Astrocyte (in vitro differentiated cells and primary cell): Measurements from ENCODE around the gene POLE. TPM values are rescaled to one million over a fixed set of nuclear protein-coding genes. Genes with fewer than 3 reads are reported as not detected.

Source experiments
- DNase-seq: peaks from one replicate; pipeline ENCODE4 v3.0.0-alpha.2; 2010; ENCODE audit warnings: low read depth
- FAIRE-seq: peaks from 2 replicates; lab custom pipeline; 2011; peaks lifted over from hg19 to GRCh38; lab: Jason Lieb, UNC
- H2AFZ ChIP-seq: 2 replicates; pipeline ENCODE4 v1.6.0; 2012; ENCODE audit warnings: low read depth, low read length, inconsistent platforms
- H3K27ac ChIP-seq: 2 replicates; pipeline ENCODE4 v1.5.1; 2011; ENCODE audit warnings: low read depth, low read length, inconsistent platforms
- H3K27me3 ChIP-seq: 2 replicates; pipeline ENCODE4 v1.6.0; 2011; ENCODE audit warnings: low read length, inconsistent platforms; ENCODE audit not compliant: insufficient read depth
- H3K36me3 ChIP-seq: 2 replicates; pipeline ENCODE4 v1.5.1; 2011; ENCODE audit warnings: low read length, inconsistent platforms; ENCODE audit not compliant: insufficient read depth
- H3K4me1 ChIP-seq: 2 replicates; pipeline ENCODE4 v1.5.1; 2011; ENCODE audit warnings: low read length, inconsistent platforms; ENCODE audit not compliant: insufficient read depth
- H3K4me2 ChIP-seq: 2 replicates; pipeline ENCODE4 v1.6.0; 2012; ENCODE audit warnings: low read length, inconsistent platforms
- H3K4me3 ChIP-seq: 2 replicates; pipeline ENCODE4 v1.5.1; 2011; ENCODE audit warnings: low read depth, mild to moderate bottlenecking, low read length, inconsistent platforms; ENCODE audit not compliant: insufficient read depth
- H3K79me2 ChIP-seq: 2 replicates; pipeline ENCODE4 v1.6.0; 2012; ENCODE audit warnings: mild to moderate bottlenecking, low read length, inconsistent platforms; ENCODE audit not compliant: insufficient read depth
- H3K9ac ChIP-seq: 2 replicates; pipeline ENCODE4 v1.6.0; 2012; ENCODE audit warnings: mild to moderate bottlenecking, low read length, inconsistent platforms
- H3K9me3 ChIP-seq: 2 replicates; pipeline ENCODE4 v1.5.1; 2012; ENCODE audit warnings: low read depth, mild to moderate bottlenecking, low read length, inconsistent platforms; ENCODE audit not compliant: insufficient read depth
- H4K20me1 ChIP-seq: 2 replicates; pipeline ENCODE4 v1.6.0; 2012; ENCODE audit warnings: low read length, inconsistent platforms; ENCODE audit not compliant: insufficient read depth
- H3K27ac Mint-ChIP-seq: one replicate; pipeline ENCODE4 v1.8.0; 2021; ENCODE audit warnings: mild to moderate bottlenecking, mixed read lengths; ENCODE audit not compliant: unreplicated experiment
- H3K27me3 Mint-ChIP-seq: one replicate; pipeline ENCODE4 v1.8.0; 2021; ENCODE audit warnings: low read depth, mixed read lengths; ENCODE audit not compliant: unreplicated experiment
- H3K36me3 Mint-ChIP-seq: one replicate; pipeline ENCODE4 v1.8.0; 2021; ENCODE audit warnings: low read depth, mixed read lengths; ENCODE audit not compliant: unreplicated experiment
- H3K4me1 Mint-ChIP-seq: one replicate; pipeline ENCODE4 v1.8.0; 2021; ENCODE audit warnings: low read depth, mixed read lengths; ENCODE audit not compliant: unreplicated experiment
- H3K4me3 Mint-ChIP-seq: one replicate; pipeline ENCODE4 v1.8.0; 2021; ENCODE audit warnings: mild to moderate bottlenecking, moderate library complexity, mixed read lengths; ENCODE audit not compliant: unreplicated experiment
- H3K9me3 Mint-ChIP-seq: one replicate; pipeline ENCODE4 v1.8.0; 2021; ENCODE audit warnings: mild to moderate bottlenecking, mixed read lengths; ENCODE audit not compliant: unreplicated experiment
- EZH2 ChIP-seq: IDR thresholded peaks from 2 replicates; pipeline ENCODE4 v1.6.1; 2012; ENCODE audit warnings: mild to moderate bottlenecking, low read length, inconsistent platforms; ENCODE audit not compliant: insufficient read depth
- total RNA-seq: library from RNA; stranded (reverse); gene quantifications from 2 replicates; pipeline ENCODE4 v1.2.1, GENCODE V29; 2021
- TF ChIP-seq, protein P1 (sequence below): IDR thresholded peaks from 2 replicates; pipeline ENCODE4 v1.5.1; 2011; ENCODE audit warnings: low read depth, mild to moderate bottlenecking, inconsistent platforms, low read length, moderate library complexity; ENCODE audit not compliant: insufficient read depth

Gene POLE
- total RNA-seq, 1 donor from 2014 or later: 15.4 TPM

- H3K9me3 Mint-ChIP-seq: no peaks in the 10 kb centered on the region
- H3K4me3 Mint-ChIP-seq: no peak overlapping the region
- peaks cover 7% of the 10 kb centered on the region for H3K36me3 ChIP-seq
These were observed 61.3 kb downstream of the POLE start for GRCh38 chr12:132625731-132626430.

DNA sequence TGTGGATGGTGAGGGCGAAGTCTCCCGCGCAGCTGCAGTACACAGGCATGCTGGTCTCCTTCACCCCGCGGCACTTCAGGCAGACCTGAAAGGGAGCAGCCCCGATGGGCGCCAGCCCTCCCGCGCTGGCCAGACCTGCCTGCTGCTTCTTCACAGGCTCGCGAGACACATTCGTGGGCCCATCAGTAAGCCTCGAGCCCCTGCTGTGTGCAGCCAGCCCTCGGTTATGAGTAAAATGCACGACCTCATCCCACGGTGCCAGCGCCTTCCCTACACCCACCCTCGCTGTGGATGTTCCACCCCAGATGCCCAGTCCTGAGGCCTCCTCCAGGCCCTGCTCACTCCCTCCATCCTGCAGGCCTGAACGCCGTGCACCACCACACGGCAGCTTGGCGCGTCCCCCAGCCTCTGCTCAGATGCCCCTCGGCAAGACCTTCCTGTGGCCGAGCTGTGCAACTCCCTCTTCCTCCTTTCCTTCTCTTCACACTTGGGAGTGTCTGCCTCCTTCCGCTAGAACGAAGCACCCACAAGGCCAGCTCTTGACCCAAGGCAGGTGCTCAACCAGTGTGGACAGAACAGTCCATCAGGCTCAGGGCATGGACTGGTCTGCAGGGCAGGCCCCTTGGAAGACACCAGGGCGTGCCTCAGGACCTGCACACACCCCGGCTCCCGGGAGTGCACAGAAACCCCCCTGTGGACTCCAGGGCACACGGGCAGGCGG lies 62.1 kb downstream of the POLE start:
- Histone ChIP-seq H3K9ac (no peak overlapping the region), H3K36me3 (peaks cover 5% of the 10 kb centered on the region), H4K20me1 (no peaks in the 10 kb centered on the region), H3K79me2 (no peaks in the 10 kb centered on the region), H3K4me3 (no peak overlapping the region), H3K27ac (no peak overlapping the region), H3K4me1 (peaks cover 10% of the 10 kb centered on the region), H3K9me3 (no peaks in the 10 kb centered on the region), H2AFZ (no peak overlapping the region), H3K4me2 (no peak overlapping the region), H3K27me3 (peaks cover 3% of the 10 kb centered on the region)
- FAIRE-seq (no peak), DNase-seq (no peak)
- H3K27me3 Mint-ChIP-seq: peaks cover 10% of the 10 kb centered on the region
- H3K4me1 Mint-ChIP-seq: peaks cover 12% of the 10 kb centered on the region
- TF ChIP-seq, protein P1, sequence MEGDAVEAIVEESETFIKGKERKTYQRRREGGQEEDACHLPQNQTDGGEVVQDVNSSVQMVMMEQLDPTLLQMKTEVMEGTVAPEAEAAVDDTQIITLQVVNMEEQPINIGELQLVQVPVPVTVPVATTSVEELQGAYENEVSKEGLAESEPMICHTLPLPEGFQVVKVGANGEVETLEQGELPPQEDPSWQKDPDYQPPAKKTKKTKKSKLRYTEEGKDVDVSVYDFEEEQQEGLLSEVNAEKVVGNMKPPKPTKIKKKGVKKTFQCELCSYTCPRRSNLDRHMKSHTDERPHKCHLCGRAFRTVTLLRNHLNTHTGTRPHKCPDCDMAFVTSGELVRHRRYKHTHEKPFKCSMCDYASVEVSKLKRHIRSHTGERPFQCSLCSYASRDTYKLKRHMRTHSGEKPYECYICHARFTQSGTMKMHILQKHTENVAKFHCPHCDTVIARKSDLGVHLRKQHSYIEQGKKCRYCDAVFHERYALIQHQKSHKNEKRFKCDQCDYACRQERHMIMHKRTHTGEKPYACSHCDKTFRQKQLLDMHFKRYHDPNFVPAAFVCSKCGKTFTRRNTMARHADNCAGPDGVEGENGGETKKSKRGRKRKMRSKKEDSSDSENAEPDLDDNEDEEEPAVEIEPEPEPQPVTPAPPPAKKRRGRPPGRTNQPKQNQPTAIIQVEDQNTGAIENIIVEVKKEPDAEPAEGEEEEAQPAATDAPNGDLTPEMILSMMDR: no peak
- TF ChIP-seq EZH2: no peak
- H3K9me3 Mint-ChIP-seq: no peaks in the 10 kb centered on the region
- no peak overlapping the region for H3K4me3 Mint-ChIP-seq
- no peak overlapping the region for H3K27ac Mint-ChIP-seq
- peaks cover 8% of the 10 kb centered on the region for H3K36me3 Mint-ChIP-seq

More at GRCh38 chr12:132625731-132626430, 61.3 kb downstream of the POLE start:
- FAIRE-seq: no peak
- Mint-ChIP-seq H3K27me3 (peaks cover 10% of the 10 kb centered on the region), H3K4me1 (peaks cover 12% of the 10 kb centered on the region), H3K27ac (no peak overlapping the region), H3K36me3 (peaks cover 10% of the 10 kb centered on the region)
- TF ChIP-seq, protein P1: no peak
- no peak for TF ChIP-seq EZH2
- no peak overlapping the region for H3K4me2 ChIP-seq
- no peak overlapping the region for H3K27ac ChIP-seq
- no peak for DNase-seq
- no peaks in the 10 kb centered on the region for H3K79me2 ChIP-seq
- H2AFZ ChIP-seq: no peak overlapping the region
- H3K9me3 ChIP-seq: no peaks in the 10 kb centered on the region
- no peaks in the 10 kb centered on the region for H3K27me3 ChIP-seq
- no peak overlapping the region for H3K4me3 ChIP-seq
- H3K9ac ChIP-seq: no peak overlapping the region
- H3K4me1 ChIP-seq: peaks cover 10% of the 10 kb centered on the region
- no peaks in the 10 kb centered on the region for H4K20me1 ChIP-seq
